ENCODE results near the gene ELL2. TPM values are rescaled to one million over a fixed set of nuclear protein-coding genes. Genes with fewer than 3 reads are reported as not detected.

ELL2 gene
- 1 to 10 TPM; 2.2 to 5.4 (median 3.7) TPM for polyA plus RNA-seq (ENCODE audit: insufficient read length in 10 of 10)
- long read RNA-seq, donor 1, partial matches to known transcripts: 0 of 1 reads
- long read RNA-seq, donor 1, other reads (novel, unspliced or antisense): 0 of 1 reads
- long read RNA-seq, donor 2: 0 reads
- long read RNA-seq, donor 3: 0 reads
- long read RNA-seq, donor 4: 0 reads
- long read RNA-seq, donor 5, full-length matches to known transcripts: 1 of 1 reads
- long read RNA-seq, donor 5, partial matches to known transcripts: 0 of 1 reads
- long read RNA-seq, donor 5, other reads (novel, unspliced or antisense): 0 of 1 reads
- long read RNA-seq, donor 6: 0 reads
- long read RNA-seq, donor 7: 0 reads
- long read RNA-seq, donor 8, partial matches to known transcripts: 0 of 1 reads
- long read RNA-seq, donor 8, other reads (novel, unspliced or antisense): 0 of 1 reads
- long read RNA-seq, donor 9: 0 reads

GRCh38 chr5:95961617-95962474, at the start of gene ELL2:
Gene ELL2, minus strand, starts transcription at chr5:95961851. Its CDS starts 130 bp downstream, at chr5:95961721.
- DNase-seq: peak; percentile 88 to 97 (median 94)

- DNase-seq: peak in 1 of 3 donors; percentile 31
Measured at GRCh38 chr5:96008987-96009647, 47.5 kb upstream of the ELL2 start.

DNA sequence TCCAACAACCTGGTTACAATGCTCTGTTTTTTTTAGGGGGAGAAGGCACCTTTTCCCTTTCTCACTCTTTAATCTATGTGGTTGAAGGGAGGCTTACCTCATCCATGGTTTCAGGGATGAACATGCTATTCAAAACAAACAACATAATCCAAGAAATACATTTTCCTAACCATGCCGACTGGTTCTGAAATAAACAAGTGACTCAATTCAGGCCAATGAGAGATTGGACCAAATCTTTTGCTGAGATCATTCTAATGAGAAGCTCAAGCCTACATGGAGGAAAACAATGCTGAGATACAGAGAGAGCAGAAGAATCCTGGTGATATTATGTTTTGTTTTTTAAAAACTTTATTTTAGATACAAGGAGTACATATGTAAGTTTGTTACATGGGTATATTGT, 46.8 kb upstream of the ELL2 start:
- DNase-seq: no peak

GRCh38 chr5:96007051-96007450, 45.4 kb upstream of the ELL2 start:
- no peak for DNase-seq

- DNase-seq: no peak
Measured at GRCh38 chr5:96006291-96006690, 44.6 kb upstream of the ELL2 start.

GRCh38 chr5:96004754-96005153, 43.1 kb upstream of the ELL2 start:
- DNase-seq: no peak

DNA sequence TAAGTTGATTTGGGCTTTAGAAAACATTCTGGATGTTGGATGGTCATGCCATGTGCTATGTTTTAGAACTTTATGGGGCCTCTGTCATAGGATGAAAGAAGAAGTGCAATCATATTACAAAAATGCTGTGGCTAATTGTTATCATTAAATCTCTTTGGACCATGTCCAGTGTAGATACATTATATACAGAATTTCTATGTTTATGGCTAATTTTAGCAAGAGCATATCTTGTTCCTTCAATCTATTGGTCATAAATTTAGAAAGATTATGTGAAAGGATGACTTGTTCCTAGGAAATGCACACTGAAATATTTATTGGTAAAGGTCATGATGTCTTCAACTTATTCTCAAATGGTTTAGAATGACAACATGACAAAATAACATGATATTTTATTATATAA, 42.4 kb upstream of the ELL2 start:
- peak in 1 of 3 donors; percentile 38 for DNase-seq

GRCh38 chr5:96001262-96001661, 39.6 kb upstream of the ELL2 start:
- no peak for DNase-seq

DNA sequence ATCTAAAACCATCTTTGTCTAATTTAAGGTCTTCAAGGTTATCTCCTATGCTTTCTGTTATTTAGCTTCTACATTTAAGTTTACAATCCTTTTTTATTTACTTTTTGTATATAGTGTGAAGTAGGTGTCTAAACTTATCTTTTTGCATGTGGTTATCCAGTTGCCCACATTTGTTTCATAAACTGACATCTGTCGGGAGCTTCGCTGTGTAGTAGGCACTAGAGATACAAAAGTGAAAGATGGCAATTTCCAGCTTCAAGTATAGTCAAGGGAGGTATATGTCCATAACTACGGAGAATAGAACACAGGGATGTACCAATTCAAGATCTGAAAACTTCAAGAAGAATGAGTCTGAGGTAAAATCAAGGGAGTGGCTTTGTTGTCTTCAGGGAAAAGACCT, 38.7 kb upstream of the ELL2 start:
- no peak for DNase-seq

- DNase-seq: no peak
Measured at GRCh38 chr5:95996904-95997723, 35.5 kb upstream of the ELL2 start.

DNA sequence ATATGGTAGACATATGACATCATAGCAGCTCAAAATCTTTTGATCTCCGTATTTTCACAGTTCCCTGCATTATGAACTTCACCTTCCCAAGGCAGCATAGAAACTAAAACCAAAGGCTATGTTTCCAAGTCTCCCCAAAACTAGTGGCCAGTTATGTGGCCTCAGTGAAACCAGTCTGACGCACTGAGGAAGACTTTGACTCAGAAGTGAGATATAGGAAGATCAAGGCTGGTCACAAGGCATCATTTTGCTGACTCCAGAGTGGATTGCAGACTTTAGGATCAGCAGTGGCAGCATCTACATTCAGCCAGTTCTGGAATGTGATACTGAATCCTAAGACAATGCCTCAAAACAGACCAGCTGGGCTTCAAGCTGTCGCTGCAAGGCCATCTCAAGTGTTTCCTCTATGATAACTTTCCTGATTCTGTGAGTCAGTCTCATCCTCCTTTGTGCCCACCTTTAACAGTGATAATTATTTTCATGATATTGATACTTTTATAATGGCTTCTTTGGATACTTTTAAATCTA, 34.4 kb upstream of the ELL2 start:
- DNase-seq: no peak

DNA sequence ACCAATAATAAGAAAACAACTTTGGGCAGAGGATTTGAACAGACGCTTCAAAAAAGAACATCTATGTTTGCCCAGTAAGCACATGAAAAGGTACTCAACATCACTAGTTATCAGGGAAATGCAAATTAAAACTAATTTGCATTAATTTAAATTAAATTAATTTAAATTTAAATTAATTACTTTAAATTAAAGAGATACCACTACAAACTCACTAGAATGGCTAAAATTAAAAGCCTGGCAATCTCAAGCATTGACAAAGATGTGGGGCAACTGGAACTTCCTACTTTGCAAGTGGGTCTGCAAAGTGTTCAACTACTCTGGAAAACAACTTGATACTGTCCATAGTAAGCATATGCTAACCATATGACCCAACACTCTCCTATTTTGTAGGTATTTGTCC, 32.1 kb upstream of the ELL2 start:
- DNase-seq: no peak

- DNase-seq: no peak
Measured at GRCh38 chr5:95993266-95993665, 31.6 kb upstream of the ELL2 start.

DNA sequence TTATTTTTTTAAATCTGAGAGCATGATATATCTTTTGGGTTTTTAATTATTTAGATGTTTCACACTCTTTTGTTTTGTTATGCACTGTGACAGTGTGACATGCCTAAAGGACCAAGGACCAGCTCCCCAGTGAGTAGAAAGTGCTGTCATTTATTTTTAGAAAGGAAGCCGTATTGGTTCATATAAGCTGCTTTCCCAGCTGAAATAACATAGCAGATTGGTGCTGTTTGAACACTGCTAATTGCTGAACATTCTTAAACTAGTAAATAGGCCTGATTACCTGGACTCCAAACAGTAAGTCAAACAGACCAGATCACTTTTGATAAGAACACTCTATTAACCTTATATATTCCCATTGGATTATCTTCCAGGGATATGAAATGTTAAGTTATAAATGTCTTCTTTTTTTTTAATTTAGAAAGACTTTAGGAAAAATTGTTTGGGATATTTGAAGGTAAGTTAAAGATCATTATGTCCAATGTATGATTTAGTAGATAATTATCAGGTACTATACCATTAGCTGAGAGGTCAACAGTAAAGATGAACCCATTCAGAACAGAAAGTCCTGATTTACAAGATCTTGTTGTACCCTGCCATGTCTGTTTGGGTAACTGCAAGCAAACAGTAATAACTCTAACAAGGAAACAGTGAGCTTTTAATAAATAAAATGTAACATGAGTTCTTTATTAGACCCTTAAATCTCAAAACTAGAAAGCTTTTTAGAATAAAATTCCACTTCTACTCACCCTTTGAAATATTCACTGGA, 27.8 kb upstream of the ELL2 start:
- DNase-seq: no peak

DNA sequence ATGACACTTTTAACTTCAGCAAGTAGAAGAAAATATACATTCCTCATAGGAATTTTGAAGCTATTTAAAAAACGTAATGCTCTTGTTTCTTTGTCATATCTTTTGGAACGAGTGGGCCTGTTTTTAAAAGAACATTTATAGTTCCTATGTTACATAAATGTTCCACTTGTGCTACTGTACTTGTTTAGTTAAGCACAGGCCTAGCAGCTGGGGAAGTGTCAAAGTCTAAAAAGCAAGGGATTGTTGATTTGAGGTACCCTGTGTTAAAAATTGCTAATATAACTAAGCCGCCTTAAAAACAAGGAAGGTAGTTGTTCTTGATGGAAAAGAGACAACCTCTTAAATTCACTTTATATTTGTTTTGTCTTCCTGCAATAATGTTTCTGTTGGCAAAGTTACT, 27.2 kb upstream of the ELL2 start:
- no peak for DNase-seq

DNA sequence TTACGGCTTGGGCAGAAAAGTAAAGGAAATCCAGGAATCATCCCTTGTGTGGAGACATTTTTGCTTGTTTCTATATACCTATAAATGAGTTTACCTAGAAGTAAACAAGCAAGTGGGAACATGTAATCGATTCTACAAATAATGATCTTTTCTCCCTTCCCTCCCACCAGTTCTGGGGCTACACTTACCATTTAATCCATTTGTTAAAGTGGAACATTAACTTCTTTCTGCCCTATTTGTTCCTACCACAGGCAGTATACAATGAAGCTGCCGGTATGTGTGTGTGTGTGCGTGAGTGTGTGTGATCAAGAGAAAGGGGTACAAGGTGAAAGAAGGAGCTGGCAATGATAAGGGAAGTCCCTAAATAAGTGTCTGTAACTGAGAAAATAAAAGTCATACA, 26.4 kb upstream of the ELL2 start:
- no peak for DNase-seq

DNA sequence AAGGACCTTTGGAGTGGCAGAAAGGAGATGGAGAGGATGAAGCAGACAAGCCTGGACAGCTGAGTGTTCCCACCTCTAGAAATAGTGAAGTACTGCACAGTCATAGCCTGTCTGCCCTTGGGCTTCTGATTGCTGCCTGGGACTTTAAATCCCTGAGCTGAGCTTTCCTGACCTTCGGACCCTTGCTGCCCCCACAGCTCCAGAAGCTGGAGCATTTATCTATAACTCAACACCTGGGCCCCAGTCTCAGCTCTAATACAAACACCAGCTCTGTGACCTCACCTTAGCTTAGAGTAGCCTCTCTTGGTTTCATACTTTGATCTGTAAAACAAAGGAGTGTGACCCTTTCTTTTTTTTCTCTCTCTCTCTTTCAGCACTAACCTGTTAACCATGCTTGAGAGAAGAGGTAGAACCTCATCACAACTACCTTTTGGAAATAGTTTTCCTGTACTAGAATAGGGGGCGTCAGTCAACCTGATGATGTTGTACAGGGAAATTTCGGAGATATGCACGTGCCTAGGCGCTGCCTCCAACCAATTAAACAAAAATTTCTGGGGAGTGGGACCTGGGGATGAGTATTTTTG, 25.4 kb upstream of the ELL2 start:
- DNase-seq: no peak

GRCh38 chr5:95986001-95986400, 24.4 kb upstream of the ELL2 start:
- DNase-seq: no peak

DNA sequence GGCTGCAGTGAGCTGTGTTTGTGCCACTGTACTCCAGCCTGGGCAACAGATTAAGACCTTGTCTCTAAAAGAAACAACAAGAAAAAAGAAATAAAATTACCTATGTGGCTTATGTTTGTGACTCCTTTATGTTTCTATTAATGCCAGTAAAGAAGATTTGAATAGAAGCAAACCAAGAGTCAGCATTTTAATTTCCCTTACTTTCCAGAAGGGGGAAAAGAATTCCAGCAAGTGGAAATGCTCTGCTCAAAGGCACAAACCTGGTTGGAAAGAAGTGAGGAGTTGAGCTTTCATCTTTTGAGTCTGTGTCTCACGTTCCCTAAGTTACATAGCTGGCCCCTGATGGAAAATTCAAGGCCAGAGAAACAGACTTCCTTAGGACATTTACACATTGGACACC, 23.6 kb upstream of the ELL2 start:
- no peak for DNase-seq
